LNCaP clone FGC (cell line): Measurements from ENCODE around the gene NSUN6.
"Not testable (repeated sequence)": the region's sequence is repeated elsewhere in the genome, so short reads cannot be mapped to it uniquely, and the experiment has no call there.

ENCODE experiments used
- DNase-seq: peaks from one replicate; pipeline ENCODE4 v3.0.0-alpha.2; 2011; ENCODE audit warnings: low read depth
- H3K4me3 ChIP-seq: 2 replicates; pipeline ENCODE4 v1.5.1; 2011; ENCODE audit warnings: mild to moderate bottlenecking, low read depth, low read length, control low read depth
- CTCF ChIP-seq: IDR thresholded peaks from 2 replicates; pipeline ENCODE4 v1.5.1; 2012; ENCODE audit warnings: mild to moderate bottlenecking; ENCODE audit not compliant: control insufficient read depth, insufficient read depth; ENCODE audit errors: extremely low read depth

The NSUN6 gene

GRCh38 chr10:18649364-18649959, 1.9 kb downstream of the NSUN6 start:
- 0 out of 2 replicates have a peak overlapping the region, but pooled peaks have one; percentile 88 for H3K4me3 ChIP-seq
- no peak for TF ChIP-seq CTCF
- DNase-seq: no peak

GRCh38 chr10:18647945-18648344, 3.4 kb downstream of the NSUN6 start:
- TF ChIP-seq CTCF: no peak
- no peak for DNase-seq
- no peak overlapping the region for H3K4me3 ChIP-seq

- DNase-seq: no peak
- no peak for TF ChIP-seq CTCF
- no peak overlapping the region for H3K4me3 ChIP-seq
These were observed 4.2 kb downstream of the NSUN6 start for GRCh38 chr10:18647151-18647550.

GRCh38 chr10:18639719-18640118, 11.7 kb downstream of the NSUN6 start:
- H3K4me3 ChIP-seq, DNase-seq: not testable (repeated sequence)

GRCh38 chr10:18637400-18637799, 14.0 kb downstream of the NSUN6 start:
- not testable (repeated sequence) for H3K4me3 ChIP-seq

GRCh38 chr10:18635995-18636394, 15.4 kb downstream of the NSUN6 start:
- no peak for TF ChIP-seq CTCF
- DNase-seq: no peak
- no peak overlapping the region for H3K4me3 ChIP-seq

More at GRCh38 chr10:18637400-18637799, 14.0 kb downstream of the NSUN6 start:
- not testable (repeated sequence) for DNase-seq

GRCh38 chr10:18632500-18632899, 18.9 kb downstream of the NSUN6 start:
- DNase-seq, H3K4me3 ChIP-seq: not testable (repeated sequence)

- DNase-seq: not testable (repeated sequence)
- peak overlapping the region; percentile 44 for H3K4me3 ChIP-seq
These were observed 23.9 kb downstream of the NSUN6 start for GRCh38 chr10:18627452-18628018.

GRCh38 chr10:18625886-18626285, 25.5 kb downstream of the NSUN6 start:
- no peak for TF ChIP-seq CTCF
- H3K4me3 ChIP-seq: no peak overlapping the region
- DNase-seq: peak; percentile 54

GRCh38 chr10:18623671-18624070, 27.7 kb downstream of the NSUN6 start:
- not testable (repeated sequence) for H3K4me3 ChIP-seq, DNase-seq
